22Rv1 (cell line): ENCODE data around the gene NEK11.

Source experiments
- ZFX ChIP-seq: fragments of 450-650 bp; IDR thresholded peaks from 2 replicates; pipeline ENCODE4 v1.6.1; 2017; ENCODE audit warnings: antibody characterized with exemption, borderline replicate concordance
- TF ChIP-seq, protein P1 (sequence below): fragments of 450-650 bp; IDR thresholded peaks from 2 replicates; pipeline ENCODE4 v1.5.1; 2017; ENCODE audit warnings: mild to moderate bottlenecking

DNA sequence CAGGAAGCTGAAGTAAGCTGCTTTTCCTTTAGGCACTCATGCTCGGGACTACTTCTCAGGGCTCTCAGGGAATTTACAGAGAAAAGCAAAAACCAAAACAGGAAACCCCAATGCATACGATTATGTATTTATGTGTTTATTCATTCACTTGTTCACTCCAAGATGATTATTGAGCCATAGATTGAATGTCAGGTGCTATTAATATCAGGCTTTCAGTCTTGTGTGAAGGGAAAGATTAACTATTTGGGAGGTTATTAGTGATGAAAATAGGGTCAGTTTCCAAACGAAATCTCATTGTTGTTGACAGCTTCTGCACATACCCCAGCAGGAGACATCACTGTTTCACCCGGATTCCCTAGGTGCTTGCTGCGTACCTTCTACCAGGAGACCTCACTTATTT is 135.8 kb downstream of the NEK11 start:
- TF ChIP-seq, protein P1, sequence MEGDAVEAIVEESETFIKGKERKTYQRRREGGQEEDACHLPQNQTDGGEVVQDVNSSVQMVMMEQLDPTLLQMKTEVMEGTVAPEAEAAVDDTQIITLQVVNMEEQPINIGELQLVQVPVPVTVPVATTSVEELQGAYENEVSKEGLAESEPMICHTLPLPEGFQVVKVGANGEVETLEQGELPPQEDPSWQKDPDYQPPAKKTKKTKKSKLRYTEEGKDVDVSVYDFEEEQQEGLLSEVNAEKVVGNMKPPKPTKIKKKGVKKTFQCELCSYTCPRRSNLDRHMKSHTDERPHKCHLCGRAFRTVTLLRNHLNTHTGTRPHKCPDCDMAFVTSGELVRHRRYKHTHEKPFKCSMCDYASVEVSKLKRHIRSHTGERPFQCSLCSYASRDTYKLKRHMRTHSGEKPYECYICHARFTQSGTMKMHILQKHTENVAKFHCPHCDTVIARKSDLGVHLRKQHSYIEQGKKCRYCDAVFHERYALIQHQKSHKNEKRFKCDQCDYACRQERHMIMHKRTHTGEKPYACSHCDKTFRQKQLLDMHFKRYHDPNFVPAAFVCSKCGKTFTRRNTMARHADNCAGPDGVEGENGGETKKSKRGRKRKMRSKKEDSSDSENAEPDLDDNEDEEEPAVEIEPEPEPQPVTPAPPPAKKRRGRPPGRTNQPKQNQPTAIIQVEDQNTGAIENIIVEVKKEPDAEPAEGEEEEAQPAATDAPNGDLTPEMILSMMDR = no peak
- no peak for TF ChIP-seq ZFX
